EL (cell line): Measurements from ENCODE around the gene MTCL1.

Source experiments
- DNase-seq: peaks from one replicate; pipeline ENCODE4 v3.0.0-alpha.2; 2016

The MTCL1 gene

GRCh38 chr18:8843005-8843404 is 137.6 kb downstream of the MTCL1 start:
- no peak for DNase-seq

GRCh38 chr18:8844721-8845148 is 139.4 kb downstream of the MTCL1 start:
- no peak for DNase-seq

GRCh38 chr18:8845506-8845905 is 140.2 kb downstream of the MTCL1 start:
- DNase-seq, result no peak

- no peak for DNase-seq
Observed at GRCh38 chr18:8847066-8847755, 141.9 kb downstream of the MTCL1 start.

GRCh38 chr18:8847900-8848299 is 142.5 kb downstream of the MTCL1 start:
- no peak for DNase-seq

- DNase-seq, result no peak
Observed at GRCh38 chr18:8848541-8848940, 143.2 kb downstream of the MTCL1 start.

- peak; percentile 54 for DNase-seq
Observed at GRCh38 chr18:8849696-8850095, 144.3 kb downstream of the MTCL1 start.

GRCh38 chr18:8851659-8852058 is 146.3 kb downstream of the MTCL1 start:
- no peak for DNase-seq

- no peak for DNase-seq
Observed at GRCh38 chr18:8854550-8854949, 149.2 kb downstream of the MTCL1 start.

- no peak for DNase-seq
Observed at GRCh38 chr18:8854962-8855361, 149.6 kb downstream of the MTCL1 start.

- DNase-seq, result no peak
Observed at GRCh38 chr18:8856212-8856611, 150.9 kb downstream of the MTCL1 start.

- no peak for DNase-seq
Observed at GRCh38 chr18:8856769-8857393, 151.5 kb downstream of the MTCL1 start.

GRCh38 chr18:8857806-8858205 is 152.4 kb downstream of the MTCL1 start:
- peak; percentile 25 for DNase-seq

GRCh38 chr18:8858888-8859511 is 153.6 kb downstream of the MTCL1 start:
- peak; percentile 96 for DNase-seq

- no peak for DNase-seq
Observed at GRCh38 chr18:8860845-8861642, 155.7 kb downstream of the MTCL1 start.

- no peak for DNase-seq
Observed at GRCh38 chr18:8863427-8863826, 158.1 kb downstream of the MTCL1 start.

GRCh38 chr18:8865934-8866333 is 160.6 kb downstream of the MTCL1 start:
- DNase-seq, result no peak

- no peak for DNase-seq
Observed at GRCh38 chr18:8866679-8867078, 161.3 kb downstream of the MTCL1 start.

GRCh38 chr18:8868276-8868675 is 162.9 kb downstream of the MTCL1 start:
- no peak for DNase-seq

- no peak for DNase-seq
Observed at GRCh38 chr18:8868779-8869415, 163.5 kb downstream of the MTCL1 start.

GRCh38 chr18:8869696-8870095 is 164.3 kb downstream of the MTCL1 start:
- DNase-seq, result no peak

GRCh38 chr18:8870528-8870927 is 165.2 kb downstream of the MTCL1 start:
- DNase-seq, result peak; percentile 37

- peak; percentile 92 for DNase-seq
Observed at GRCh38 chr18:8871489-8871888, 166.1 kb downstream of the MTCL1 start.
